ENCODE data around the gene ZNF438. TPM values are rescaled to one million over a fixed set of nuclear protein-coding genes. Genes with fewer than 3 reads are reported as not detected.

The ZNF438 gene
- total RNA-seq, 6 experiments from 2014 or later, result 3.0 to 4.6 (median 3.9) TPM

- TF ChIP-seq CTCF (IDR thresholded peaks at IDR 0.05), result no peak
- H3K36me3 Mint-ChIP-seq (ENCODE audit: low read depth), result peaks cover 5% of the 10 kb centered on the region; the same call in 1 of the 2 replicates
- no peak overlapping the region for H3K27ac Mint-ChIP-seq
- H3K27me3 Mint-ChIP-seq (ENCODE audit: insufficient read depth), result peaks cover 2% of the 10 kb centered on the region; the same call in 1 of the 2 replicates
- H3K4me3 Mint-ChIP-seq, result no peak overlapping the region
- peaks cover 14% of the 10 kb centered on the region for H3K4me1 Mint-ChIP-seq (ENCODE audit: low read depth)
- DNase-seq, result no peak
- H3K9me3 Mint-ChIP-seq, result no peaks in the 10 kb centered on the region
Measured at GRCh38 chr10:30877111-30877510, 154.6 kb downstream of the ZNF438 start.

- no peaks in the 10 kb centered on the region for H3K36me3 Mint-ChIP-seq (ENCODE audit: low read depth)
- peaks cover 14% of the 10 kb centered on the region for H3K4me1 Mint-ChIP-seq (ENCODE audit: low read depth)
- no peak overlapping the region for H3K27ac Mint-ChIP-seq
- H3K27me3 Mint-ChIP-seq (ENCODE audit: insufficient read depth), result peaks cover 2% of the 10 kb centered on the region; the same call in 1 of the 2 replicates
- H3K9me3 Mint-ChIP-seq, result no peaks in the 10 kb centered on the region
- TF ChIP-seq CTCF (IDR thresholded peaks at IDR 0.05), result no peak
- no peak overlapping the region for H3K4me3 Mint-ChIP-seq
- DNase-seq, result no peak
Measured at GRCh38 chr10:30873411-30873810, 158.3 kb downstream of the ZNF438 start.

GRCh38 chr10:30870896-30871295, 160.8 kb downstream of the ZNF438 start:
- Mint-ChIP-seq H3K4me1 (ENCODE audit: low read depth) (peaks cover 6% of the 10 kb centered on the region), H3K27me3 (ENCODE audit: insufficient read depth) (peaks cover 2% of the 10 kb centered on the region; the same call in 1 of the 2 replicates), H3K9me3 (no peaks in the 10 kb centered on the region), H3K36me3 (ENCODE audit: low read depth) (no peaks in the 10 kb centered on the region), H3K4me3 (no peak overlapping the region), H3K27ac (no peak overlapping the region)
- DNase-seq, result no peak
- TF ChIP-seq CTCF (IDR thresholded peaks at IDR 0.05), result no peak

- H3K36me3 Mint-ChIP-seq (ENCODE audit: low read depth), result no peaks in the 10 kb centered on the region
- no peak for TF ChIP-seq CTCF (IDR thresholded peaks at IDR 0.05)
- DNase-seq, result no peak
- H3K27me3 Mint-ChIP-seq (ENCODE audit: insufficient read depth), result no peaks in the 10 kb centered on the region
- peaks cover 6% of the 10 kb centered on the region for H3K4me1 Mint-ChIP-seq (ENCODE audit: low read depth)
- no peak overlapping the region for H3K27ac Mint-ChIP-seq
- H3K9me3 Mint-ChIP-seq, result no peaks in the 10 kb centered on the region
- H3K4me3 Mint-ChIP-seq, result no peak overlapping the region
Measured at GRCh38 chr10:30869566-30869965, 162.1 kb downstream of the ZNF438 start.

- no peaks in the 10 kb centered on the region for H3K36me3 Mint-ChIP-seq (ENCODE audit: low read depth)
- no peaks in the 10 kb centered on the region for H3K9me3 Mint-ChIP-seq
- H3K27me3 Mint-ChIP-seq (ENCODE audit: insufficient read depth), result no peaks in the 10 kb centered on the region
- TF ChIP-seq CTCF (IDR thresholded peaks at IDR 0.05), result no peak
- H3K27ac Mint-ChIP-seq, result no peak overlapping the region
- H3K4me3 Mint-ChIP-seq, result no peak overlapping the region
- H3K4me1 Mint-ChIP-seq (ENCODE audit: low read depth), result peaks cover 10% of the 10 kb centered on the region
- no peak for DNase-seq
Measured at GRCh38 chr10:30868611-30869010, 163.1 kb downstream of the ZNF438 start.

GRCh38 chr10:30866896-30867295, 164.8 kb downstream of the ZNF438 start:
- no peaks in the 10 kb centered on the region for H3K9me3 Mint-ChIP-seq
- H3K27me3 Mint-ChIP-seq (ENCODE audit: insufficient read depth), result no peaks in the 10 kb centered on the region
- H3K4me1 Mint-ChIP-seq (ENCODE audit: low read depth), result peaks cover 21% of the 10 kb centered on the region
- no peaks in the 10 kb centered on the region for H3K36me3 Mint-ChIP-seq (ENCODE audit: low read depth)
- no peak overlapping the region for H3K4me3 Mint-ChIP-seq
- DNase-seq, result no peak
- TF ChIP-seq CTCF (IDR thresholded peaks at IDR 0.05), result no peak
- no peak overlapping the region for H3K27ac Mint-ChIP-seq

Measured in HFFc6 (cell line).